NCI-H1417 (cell line): ENCODE results near the gene CCSER2.
"Not testable (repeated sequence)": the region's sequence is repeated elsewhere in the genome, so short reads cannot be mapped to it uniquely, and the experiment has no call there.

ENCODE experiments used
- DNase-seq, 3 experiments: peaks; one replicate each; lab custom pipeline; 2025; lab: John Stamatoyannopoulos, UW

Gene CCSER2

GRCh38 chr10:84395581-84395980, 67.2 kb downstream of the CCSER2 start:
- no peak for DNase-seq

- DNase-seq, result peak in 2 of 3 experiments; percentile 19 to 64
Observed at GRCh38 chr10:84397735-84398144, 69.4 kb downstream of the CCSER2 start.

GRCh38 chr10:84398696-84399095, 70.3 kb downstream of the CCSER2 start:
- DNase-seq, result no peak

GRCh38 chr10:84401854-84402611, 73.6 kb downstream of the CCSER2 start:
- DNase-seq, result no peak

GRCh38 chr10:84404783-84405182, 76.4 kb downstream of the CCSER2 start:
- DNase-seq, result no peak

GRCh38 chr10:84405662-84406061, 77.3 kb downstream of the CCSER2 start:
- DNase-seq, result no peak

- no peak for DNase-seq
Observed at GRCh38 chr10:84406561-84406960, 78.2 kb downstream of the CCSER2 start.

- no peak for DNase-seq
Observed at GRCh38 chr10:84407388-84408049, 79.1 kb downstream of the CCSER2 start.

- no peak for DNase-seq
Observed at GRCh38 chr10:84412482-84412881, 84.1 kb downstream of the CCSER2 start.

GRCh38 chr10:84414110-84414509, 85.7 kb downstream of the CCSER2 start:
- not testable (repeated sequence) for DNase-seq

- no peak for DNase-seq
Observed at GRCh38 chr10:84415539-84416244, 87.3 kb downstream of the CCSER2 start.

- peak in 1 of 3 experiments; percentile 23 for DNase-seq
Observed at GRCh38 chr10:84416245-84416555, 87.8 kb downstream of the CCSER2 start.

GRCh38 chr10:84423719-84424118, 95.3 kb downstream of the CCSER2 start:
- no peak for DNase-seq

- no peak for DNase-seq
Observed at GRCh38 chr10:84424731-84425167, 96.4 kb downstream of the CCSER2 start.

GRCh38 chr10:84427903-84428650, 99.7 kb downstream of the CCSER2 start:
- DNase-seq, result no peak

- no peak for DNase-seq
Observed at GRCh38 chr10:84428711-84429110, 100.3 kb downstream of the CCSER2 start.

- DNase-seq, result peak; percentile 0 to 21 (median 5)
Observed at GRCh38 chr10:84429926-84430520, 101.6 kb downstream of the CCSER2 start.

- no peak for DNase-seq
Observed at GRCh38 chr10:84432891-84433290, 104.5 kb downstream of the CCSER2 start.

GRCh38 chr10:84440781-84441180, 112.4 kb downstream of the CCSER2 start:
- DNase-seq, result no peak

GRCh38 chr10:84447701-84448400, 119.5 kb downstream of the CCSER2 start:
- no peak for DNase-seq

GRCh38 chr10:84449351-84449750, 121.0 kb downstream of the CCSER2 start:
- not testable (repeated sequence) for DNase-seq
